ENCODE measurements around the gene EYA2. TPM values are rescaled to one million over a fixed set of nuclear protein-coding genes. Genes with fewer than 3 reads are reported as not detected.

EYA2 gene
- total RNA-seq, 1 donor from 2014 or later, result 9.0 TPM

DNA sequence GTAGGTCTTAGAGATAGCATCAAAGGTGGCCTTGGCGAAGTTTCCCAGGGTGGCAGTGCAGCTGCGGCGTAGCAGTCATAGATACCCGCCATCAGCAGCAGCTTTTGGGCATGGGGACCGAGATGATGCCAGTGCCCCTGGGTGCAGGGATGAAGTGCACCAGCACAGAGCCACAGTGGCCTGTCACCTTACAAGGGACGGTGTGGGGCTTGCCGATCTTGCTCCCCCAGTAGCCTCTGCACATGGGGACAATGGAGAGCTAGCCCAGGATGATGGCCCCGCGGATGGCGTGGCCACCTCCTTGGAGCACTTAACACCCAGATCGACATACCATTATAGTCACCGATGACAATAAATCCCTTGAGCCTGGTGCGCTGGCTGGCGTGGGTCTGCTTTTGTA, 266.3 kb downstream of the EYA2 start:
- TF ChIP-seq, protein P1, sequence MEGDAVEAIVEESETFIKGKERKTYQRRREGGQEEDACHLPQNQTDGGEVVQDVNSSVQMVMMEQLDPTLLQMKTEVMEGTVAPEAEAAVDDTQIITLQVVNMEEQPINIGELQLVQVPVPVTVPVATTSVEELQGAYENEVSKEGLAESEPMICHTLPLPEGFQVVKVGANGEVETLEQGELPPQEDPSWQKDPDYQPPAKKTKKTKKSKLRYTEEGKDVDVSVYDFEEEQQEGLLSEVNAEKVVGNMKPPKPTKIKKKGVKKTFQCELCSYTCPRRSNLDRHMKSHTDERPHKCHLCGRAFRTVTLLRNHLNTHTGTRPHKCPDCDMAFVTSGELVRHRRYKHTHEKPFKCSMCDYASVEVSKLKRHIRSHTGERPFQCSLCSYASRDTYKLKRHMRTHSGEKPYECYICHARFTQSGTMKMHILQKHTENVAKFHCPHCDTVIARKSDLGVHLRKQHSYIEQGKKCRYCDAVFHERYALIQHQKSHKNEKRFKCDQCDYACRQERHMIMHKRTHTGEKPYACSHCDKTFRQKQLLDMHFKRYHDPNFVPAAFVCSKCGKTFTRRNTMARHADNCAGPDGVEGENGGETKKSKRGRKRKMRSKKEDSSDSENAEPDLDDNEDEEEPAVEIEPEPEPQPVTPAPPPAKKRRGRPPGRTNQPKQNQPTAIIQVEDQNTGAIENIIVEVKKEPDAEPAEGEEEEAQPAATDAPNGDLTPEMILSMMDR (IDR thresholded peaks at IDR 0.05; ENCODE audit: unreplicated experiment), result no peak
- Mint-ChIP-seq H3K4me1 (peaks cover 15% of the 10 kb centered on the region), H3K4me3 (no peak overlapping the region), H3K27ac (no peak overlapping the region), H3K36me3 (peaks cover 3% of the 10 kb centered on the region), H3K9me3 (peaks cover 3% of the 10 kb centered on the region), H3K27me3 (ENCODE audit: low read depth) (no peaks in the 10 kb centered on the region)
- no peak for DNase-seq (ENCODE audit: low spot score in 2 of 2, unreplicated experiment in 2 of 2)

DNA sequence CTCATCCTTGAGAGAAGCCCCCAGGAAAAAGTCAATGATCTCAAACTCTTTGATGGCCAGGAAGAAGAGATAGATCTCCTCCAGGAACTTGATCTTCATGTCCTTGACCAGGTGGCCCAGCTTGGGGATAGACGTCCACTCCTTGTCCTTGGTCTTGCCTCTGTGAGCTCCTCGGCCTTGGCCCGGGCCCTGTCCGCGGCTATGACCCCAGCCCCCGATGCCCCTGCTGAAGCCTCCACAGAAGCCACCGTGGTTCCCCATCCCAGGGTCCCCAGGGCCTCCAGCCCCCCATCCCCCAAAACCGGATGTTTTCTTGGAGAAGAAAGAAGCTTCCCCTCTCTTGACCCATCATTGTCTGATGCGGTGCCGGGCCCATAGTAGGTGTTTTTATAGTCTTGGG, 266.8 kb downstream of the EYA2 start:
- H3K27ac Mint-ChIP-seq, result no peak overlapping the region
- no peaks in the 10 kb centered on the region for H3K27me3 Mint-ChIP-seq (ENCODE audit: low read depth)
- DNase-seq (ENCODE audit: low spot score in 2 of 2, unreplicated experiment in 2 of 2), result no peak
- peaks cover 3% of the 10 kb centered on the region for H3K9me3 Mint-ChIP-seq
- TF ChIP-seq, protein P1 (IDR thresholded peaks at IDR 0.05; ENCODE audit: unreplicated experiment), result no peak
- no peak overlapping the region for H3K4me3 Mint-ChIP-seq
- peaks cover 13% of the 10 kb centered on the region for H3K4me1 Mint-ChIP-seq
- H3K36me3 Mint-ChIP-seq, result peaks cover 3% of the 10 kb centered on the region

DNA sequence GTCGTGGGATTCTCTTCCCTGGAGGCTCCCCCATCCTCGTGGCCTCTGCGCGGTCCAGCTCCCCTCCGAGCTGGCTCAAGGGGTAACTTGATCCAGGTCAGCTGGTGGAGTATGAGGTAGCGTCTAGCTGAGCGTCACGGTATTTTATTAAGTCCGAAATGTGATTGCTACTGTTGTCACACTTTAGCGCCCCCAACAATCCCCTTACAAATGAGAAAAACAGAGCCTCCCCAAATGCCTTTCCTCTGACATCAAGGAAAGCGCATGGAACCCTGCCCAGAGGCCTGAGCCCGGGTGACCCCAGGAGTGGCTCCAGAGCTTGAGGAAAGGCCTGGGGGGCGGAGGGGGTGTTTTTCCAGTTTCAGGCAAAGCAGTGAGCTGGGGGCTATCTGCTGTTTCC, 269.5 kb downstream of the EYA2 start:
- H3K4me1 Mint-ChIP-seq, result no peaks in the 10 kb centered on the region
- no peak overlapping the region for H3K4me3 Mint-ChIP-seq
- peaks cover 3% of the 10 kb centered on the region for H3K36me3 Mint-ChIP-seq
- TF ChIP-seq, protein P1 (IDR thresholded peaks at IDR 0.05; ENCODE audit: unreplicated experiment), result no peak
- no peak for DNase-seq (ENCODE audit: low spot score in 2 of 2, unreplicated experiment in 2 of 2)
- no peaks in the 10 kb centered on the region for H3K27me3 Mint-ChIP-seq (ENCODE audit: low read depth)
- H3K27ac Mint-ChIP-seq, result no peak overlapping the region
- peaks cover 3% of the 10 kb centered on the region for H3K9me3 Mint-ChIP-seq

DNA sequence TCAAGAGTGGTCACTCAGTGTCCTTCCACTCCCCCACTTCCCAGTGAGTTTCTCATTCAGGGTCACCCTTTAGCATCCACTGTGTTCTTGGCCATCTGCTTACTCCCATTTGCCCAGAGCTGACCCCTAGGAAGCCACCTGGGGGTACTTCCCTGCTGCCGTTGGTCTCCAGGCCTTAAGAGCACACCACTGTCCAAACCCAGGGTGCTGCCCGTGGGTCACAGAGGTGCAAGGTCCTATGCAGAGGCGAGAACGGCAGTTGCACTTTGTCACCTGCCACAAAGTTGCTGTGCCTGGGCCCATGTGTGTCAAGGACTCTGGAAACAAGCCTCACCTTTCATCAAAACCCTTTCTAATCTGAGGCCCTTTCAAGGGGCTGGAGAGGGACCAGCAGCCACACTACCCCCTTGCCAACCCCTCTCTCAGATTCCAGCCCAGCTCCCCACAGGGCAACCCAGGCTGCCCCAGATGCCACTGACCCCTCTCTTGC, 270.8 kb downstream of the EYA2 start:
- Mint-ChIP-seq H3K4me1 (no peaks in the 10 kb centered on the region), H3K27me3 (ENCODE audit: low read depth) (no peaks in the 10 kb centered on the region), H3K27ac (no peak overlapping the region), H3K36me3 (peaks cover 3% of the 10 kb centered on the region), H3K4me3 (no peak overlapping the region), H3K9me3 (peaks cover 3% of the 10 kb centered on the region)
- TF ChIP-seq, protein P1 (IDR thresholded peaks at IDR 0.05; ENCODE audit: unreplicated experiment), result no peak
- no peak for DNase-seq (ENCODE audit: low spot score in 2 of 2, unreplicated experiment in 2 of 2)

DNA sequence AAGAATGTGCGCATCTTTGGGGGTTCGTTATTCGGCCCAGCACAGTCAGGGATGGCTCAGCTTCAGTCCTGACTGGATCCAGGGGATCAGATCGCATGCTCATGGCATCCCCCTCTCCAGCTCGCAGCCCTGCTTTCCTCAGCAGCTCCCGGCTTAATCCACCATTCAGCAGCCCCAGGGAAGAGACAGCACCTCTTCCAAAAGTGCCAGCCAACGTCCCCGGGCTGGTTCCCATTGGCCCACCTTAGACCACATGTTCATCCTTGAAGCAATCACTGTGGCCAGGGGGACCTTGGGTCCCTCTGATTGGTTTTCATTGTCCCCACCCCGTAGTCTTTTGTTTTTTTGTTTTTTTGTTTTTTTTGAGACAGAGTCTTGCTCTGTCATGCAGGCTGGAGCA, 273.2 kb downstream of the EYA2 start:
- TF ChIP-seq, protein P1 (IDR thresholded peaks at IDR 0.05; ENCODE audit: unreplicated experiment), result no peak
- Mint-ChIP-seq H3K9me3 (peaks cover 3% of the 10 kb centered on the region), H3K4me3 (no peak overlapping the region), H3K27ac (no peak overlapping the region), H3K36me3 (peaks cover 3% of the 10 kb centered on the region), H3K4me1 (no peaks in the 10 kb centered on the region), H3K27me3 (ENCODE audit: low read depth) (no peaks in the 10 kb centered on the region)
- no peak for DNase-seq (ENCODE audit: low spot score in 2 of 2, unreplicated experiment in 2 of 2)

DNA sequence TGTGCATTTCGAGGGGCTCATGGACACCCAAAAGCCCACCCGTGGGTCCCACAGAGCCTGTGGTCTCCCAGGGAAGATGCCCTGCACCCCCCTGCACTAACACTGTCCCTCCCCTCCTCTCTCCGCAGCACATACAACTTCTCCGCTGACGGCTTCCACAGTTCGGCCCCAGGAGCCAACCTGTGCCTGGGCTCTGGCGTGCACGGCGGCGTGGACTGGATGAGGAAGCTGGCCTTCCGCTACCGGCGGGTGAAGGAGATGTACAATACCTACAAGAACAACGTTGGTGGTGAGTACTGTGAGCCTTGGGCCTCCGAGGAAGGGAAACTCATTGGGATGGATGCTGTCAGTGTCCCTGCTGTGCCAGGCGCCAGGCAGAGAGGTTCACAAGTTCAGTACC, 277.9 kb downstream of the EYA2 start:
- Mint-ChIP-seq H3K27me3 (ENCODE audit: low read depth) (no peaks in the 10 kb centered on the region), H3K4me3 (no peak overlapping the region), H3K4me1 (no peaks in the 10 kb centered on the region), H3K36me3 (no peaks in the 10 kb centered on the region), H3K9me3 (no peaks in the 10 kb centered on the region), H3K27ac (no peak overlapping the region)
- TF ChIP-seq, protein P1 (IDR thresholded peaks at IDR 0.05; ENCODE audit: unreplicated experiment), result no peak
- no peak for DNase-seq (ENCODE audit: low spot score in 2 of 2, unreplicated experiment in 2 of 2)
